H1 (cell line): ENCODE results near the gene SLITRK3. TPM values are rescaled to one million over a fixed set of nuclear protein-coding genes. Genes with fewer than 3 reads are reported as not detected.

Experiments used
- BCL11A ChIP-seq, 2 experiments: IDR thresholded peaks; one replicate each; pipeline ENCODE4 v1.6.1; 2011; ENCODE audit warnings: low read depth in 2 of 2, low read length in 2 of 2, mild to moderate bottlenecking in 2 of 2
- CHD7 ChIP-seq: fragments of 300-600 bp; sonication (generic); IDR thresholded peaks from 2 replicates; pipeline ENCODE4 v1.7.1; 2012; ENCODE audit warnings: low read length, moderate library complexity, mild to moderate bottlenecking, inconsistent platforms; ENCODE audit not compliant: insufficient replicate concordance
- MAFK ChIP-seq: IDR thresholded peaks from 2 replicates; pipeline ENCODE4 v1.6.1; 2012; ENCODE audit warnings: low read depth, mild to moderate bottlenecking, improper control_type of control experiment, low read length
- RNF2 ChIP-seq: fragments of 200-900, 300-1000 bp; sonication (generic); IDR thresholded peaks from 2 replicates; pipeline ENCODE4 v1.7.1; 2016; ENCODE audit warnings: borderline replicate concordance, low read depth, mild to moderate bottlenecking, antibody characterized with exemption, low read length; ENCODE audit not compliant: poor library complexity, severe bottlenecking; ENCODE audit errors: missing control alignments
- polyA plus RNA-seq, 7 experiments: library from polyadenylated mRNA; depleted of rRNA in 3 of 7; stranded (reverse) in 5 of 7; unstranded in 2 of 7; fragments of >200 nt in 5 of 7; fragments of 200-250 nt in 2 of 7; gene quantifications; 1 replicate in 5 of 7; 2 replicates in 1 of 7; 4 replicates in 1 of 7; pipeline versions ENCODE4 v1.2.1 to v1.2.3, GENCODE V29; 2011 to 2013; ENCODE audit warnings: missing spikeins in 2 of 7, mixed read lengths in 2 of 7
- total RNA-seq: library from RNA; stranded (reverse); fragmentation: NEBNext Ultra II Directional; extraction: Animal tissue kit (Norgen Biotek cat#: 25700); gene quantifications from 2 replicates; pipeline ENCODE4 v1.2.1, GENCODE V29; 2021

Gene SLITRK3
- total and polyA plus RNA-seq, 2 of the 8 experiments (the other 6 are each of a cell fraction or from before 2014, with no cell fraction given) = 0.71 to 3.4 TPM

DNA sequence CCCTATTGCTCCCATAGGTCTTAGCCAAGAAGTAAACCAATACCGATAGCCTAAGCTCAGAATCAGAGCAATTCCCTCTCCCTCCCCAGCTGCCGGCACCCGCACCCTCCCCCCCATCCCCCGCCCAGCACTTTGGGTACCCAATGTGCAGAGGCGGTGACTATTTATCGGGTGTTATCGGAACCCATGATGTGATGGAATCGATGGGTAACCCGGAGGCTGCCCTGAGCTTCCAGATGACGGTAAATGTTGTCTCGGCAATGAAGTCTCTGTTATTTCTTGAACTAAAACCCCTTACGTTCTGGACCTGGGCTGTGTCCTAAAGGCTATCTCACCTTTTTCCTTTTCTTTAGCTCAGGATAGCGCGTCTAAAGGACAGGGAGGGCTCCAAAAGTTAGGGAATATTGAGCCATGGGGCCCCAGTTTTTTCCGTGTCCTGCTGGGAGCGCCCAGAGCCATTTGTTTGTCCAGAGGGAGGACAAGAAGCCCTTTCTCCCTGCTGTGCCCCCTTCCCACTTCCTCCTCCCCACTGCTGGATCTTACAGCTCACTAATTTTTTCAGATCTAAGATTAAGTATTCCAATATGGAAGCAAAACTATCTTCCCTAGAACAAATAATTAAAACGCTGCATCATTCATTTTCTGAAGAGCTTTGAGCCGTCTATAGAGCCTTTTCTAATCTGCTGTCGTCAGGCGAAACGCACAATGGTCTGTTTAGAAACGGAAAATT, 1.5 kb downstream of the SLITRK3 start (continued):
- no peak for TF ChIP-seq BCL11A (IDR thresholded peaks at IDR 0.05; ENCODE audit: low read depth in 2 of 2, low read length in 2 of 2)
- no peak for TF ChIP-seq MAFK
- peak; percentile 19 for TF ChIP-seq RNF2
- TF ChIP-seq CHD7 = no peak
